Stimulated activated CD4-positive, alpha-beta T cell treated with anti-CD3 and anti-CD28 coated beads, Interleukin-1b, Interleukin-23, amount 100 ng/mL, for 4 hours (primary cell): ENCODE results near the gene SPPL3.
"Not testable (repeated sequence)": the region's sequence is repeated elsewhere in the genome, so short reads cannot be mapped to it uniquely, and the experiment has no call there.

ENCODE experiments used
- DNase-seq, 2 donors: peaks; one replicate each; pipeline ENCODE4 v3.0.0-alpha.2; 2020; ENCODE audit warnings: low read depth in 2 of 2

SPPL3 gene, protein sequence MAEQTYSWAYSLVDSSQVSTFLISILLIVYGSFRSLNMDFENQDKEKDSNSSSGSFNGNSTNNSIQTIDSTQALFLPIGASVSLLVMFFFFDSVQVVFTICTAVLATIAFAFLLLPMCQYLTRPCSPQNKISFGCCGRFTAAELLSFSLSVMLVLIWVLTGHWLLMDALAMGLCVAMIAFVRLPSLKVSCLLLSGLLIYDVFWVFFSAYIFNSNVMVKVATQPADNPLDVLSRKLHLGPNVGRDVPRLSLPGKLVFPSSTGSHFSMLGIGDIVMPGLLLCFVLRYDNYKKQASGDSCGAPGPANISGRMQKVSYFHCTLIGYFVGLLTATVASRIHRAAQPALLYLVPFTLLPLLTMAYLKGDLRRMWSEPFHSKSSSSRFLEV

DNA sequence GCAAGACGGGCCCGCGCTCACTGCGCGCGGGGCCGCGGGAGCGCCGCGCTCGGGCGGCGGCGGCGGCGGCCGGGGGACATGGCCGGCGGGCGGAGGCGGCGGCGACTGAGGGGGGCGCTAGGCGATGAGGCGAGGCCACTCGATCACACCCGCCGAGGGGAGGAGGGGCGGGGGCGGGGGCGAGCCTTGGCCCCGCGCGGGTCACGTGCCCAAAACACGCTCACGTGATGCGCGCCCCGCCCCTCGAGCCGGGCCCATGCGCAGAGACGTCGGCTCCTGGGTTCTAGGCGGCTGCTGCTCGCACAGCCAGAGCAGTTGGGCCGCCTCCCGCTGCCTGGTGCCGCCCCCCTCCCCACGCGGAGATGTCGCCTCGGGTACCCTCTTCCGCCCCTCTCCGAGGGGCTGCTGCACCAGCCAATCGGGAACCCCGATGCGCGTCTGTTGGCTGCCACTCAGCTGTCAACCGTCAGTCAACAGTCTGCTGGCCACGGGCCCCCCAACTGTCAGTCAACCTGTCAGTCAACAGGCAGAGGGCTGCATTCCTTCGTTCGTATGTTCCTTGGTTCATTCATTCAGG lies at the start of gene SPPL3:
TSS of gene SPPL3 (minus strand) at position 162 of the 577 bp plus-strand sequence. CDS start 491 bp downstream, outside the sequence.
- peak; percentile 88 to 96 for DNase-seq

GRCh38 chr12:120950807-120951206 lies 46.6 kb upstream of the SPPL3 start:
- no peak for DNase-seq

- DNase-seq: not testable (repeated sequence)
Observed at GRCh38 chr12:120950260-120950799, 46.2 kb upstream of the SPPL3 start.

DNA sequence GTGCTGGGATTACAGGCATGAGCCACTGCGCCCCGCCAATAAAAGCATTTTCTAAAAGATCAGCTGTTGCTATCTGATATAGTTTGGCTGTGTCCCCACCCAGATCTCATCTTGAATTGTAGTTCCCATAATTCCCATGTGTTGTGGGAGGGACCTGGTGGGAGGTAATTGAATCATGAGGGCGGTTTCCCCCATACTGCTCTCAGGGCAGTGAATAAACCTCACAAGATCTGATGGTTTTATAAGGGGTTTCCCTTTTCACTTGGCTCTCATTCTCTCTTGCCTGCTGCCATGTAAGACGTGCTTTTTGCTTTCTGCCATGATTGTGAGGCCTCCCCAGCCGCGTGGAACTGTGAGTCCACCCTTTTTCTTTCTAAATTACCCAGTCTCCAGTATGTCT lies 41.4 kb upstream of the SPPL3 start:
- DNase-seq: not testable (repeated sequence)

DNA sequence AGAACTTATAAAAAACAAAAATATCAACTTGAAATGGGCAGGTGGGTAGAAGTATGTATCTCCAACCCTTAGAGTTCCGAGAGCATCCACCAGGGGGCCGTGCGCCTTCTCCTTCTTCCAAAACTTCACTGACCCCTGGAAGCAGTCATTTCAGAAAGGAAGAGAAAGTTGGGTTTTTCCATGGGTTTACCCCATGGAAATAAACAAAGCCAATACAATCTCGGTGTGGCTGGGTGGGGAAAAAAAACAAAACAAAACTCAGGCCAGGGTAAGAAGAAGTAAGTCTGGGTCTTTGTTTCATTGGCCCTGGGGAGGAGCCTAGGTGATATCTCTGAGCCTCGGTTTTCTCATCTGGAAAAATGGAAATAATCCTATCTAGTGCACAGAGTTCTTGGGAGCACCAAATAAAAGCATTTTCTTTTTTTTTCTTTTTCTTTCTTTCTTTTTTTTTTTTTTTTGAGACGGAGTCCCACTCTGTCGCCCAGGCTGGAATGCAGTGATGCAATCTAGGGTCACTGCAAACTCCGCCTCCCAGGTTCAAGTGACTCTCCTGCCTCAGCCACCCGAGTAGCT lies 40.6 kb upstream of the SPPL3 start:
- DNase-seq: peak; percentile 58 to 62

- DNase-seq: no peak
Observed at GRCh38 chr12:120943482-120943881, 39.3 kb upstream of the SPPL3 start.

DNA sequence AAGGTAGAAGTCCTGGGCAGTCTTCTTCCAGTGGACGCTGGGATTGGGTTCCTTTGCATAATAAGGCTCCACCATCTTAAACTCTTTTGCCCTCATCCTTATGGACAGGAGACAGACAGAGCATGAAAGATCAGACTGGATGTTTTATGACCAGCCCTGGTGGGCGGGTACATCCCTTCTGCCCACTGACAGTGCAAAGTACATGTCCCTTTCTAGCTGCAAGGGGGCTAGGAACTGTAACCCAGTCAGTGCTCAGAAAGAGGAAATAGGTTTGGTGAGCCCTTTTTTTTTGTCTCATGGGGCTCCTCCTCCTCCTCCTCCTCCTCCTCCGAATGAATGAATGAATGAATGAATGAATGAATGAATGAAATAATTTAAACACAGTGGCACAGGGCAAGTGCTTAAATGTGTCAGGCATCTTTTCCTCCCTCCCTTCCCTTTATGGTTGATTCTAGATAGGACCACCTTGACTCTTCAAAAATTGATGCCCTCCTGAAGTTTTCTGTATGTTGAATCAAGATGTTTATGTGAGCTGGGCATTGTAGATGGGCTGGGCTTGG lies 37.8 kb upstream of the SPPL3 start:
- DNase-seq: no peak

GRCh38 chr12:120941412-120941811 lies 37.3 kb upstream of the SPPL3 start:
- no peak for DNase-seq

- DNase-seq: no peak
Observed at GRCh38 chr12:120940799-120941198, 36.6 kb upstream of the SPPL3 start.

DNA sequence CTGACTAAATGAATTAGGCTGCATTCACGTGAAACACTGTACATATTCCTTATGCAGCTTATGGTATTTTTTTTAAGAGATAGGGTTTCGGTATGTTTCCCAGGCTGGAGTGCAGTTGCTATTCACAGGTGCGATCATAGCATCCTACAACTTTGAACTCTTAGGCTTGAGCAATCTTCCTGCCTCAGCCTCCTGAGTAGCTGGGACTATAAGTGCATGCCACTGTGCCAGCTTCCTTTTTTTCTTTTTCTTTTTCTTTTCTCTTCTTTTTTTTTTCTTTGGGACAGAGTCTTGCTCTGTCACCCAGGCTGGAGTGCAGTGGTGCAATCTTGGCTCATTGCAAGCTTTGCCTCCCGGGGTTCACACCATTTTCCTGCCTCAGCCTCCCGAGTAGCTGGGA lies 35.8 kb upstream of the SPPL3 start:
- DNase-seq: no peak

DNA sequence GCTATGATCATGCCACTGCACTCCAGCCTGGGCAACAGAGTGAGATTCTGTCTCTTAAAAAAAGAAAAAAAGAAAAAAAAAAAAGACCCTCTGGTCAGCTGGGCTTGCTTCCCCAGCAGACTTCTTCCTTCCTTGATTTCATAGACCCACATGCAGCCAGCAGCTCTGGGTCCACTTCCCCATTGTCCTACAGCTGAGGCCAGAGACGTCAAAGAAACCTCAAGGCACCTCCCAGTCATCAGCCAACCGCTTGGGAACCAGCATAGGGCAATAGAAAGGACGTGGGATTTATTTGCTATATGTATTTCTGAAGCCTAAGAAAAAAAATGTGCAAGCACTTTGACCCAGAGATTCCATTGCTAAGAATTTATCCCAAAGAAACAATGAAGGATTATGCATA lies 35.4 kb upstream of the SPPL3 start:
- no peak for DNase-seq

GRCh38 chr12:120938496-120938895 lies 34.3 kb upstream of the SPPL3 start:
- DNase-seq: no peak

GRCh38 chr12:120936197-120936596 lies 32.0 kb upstream of the SPPL3 start:
- DNase-seq: no peak

- no peak for DNase-seq
Observed at GRCh38 chr12:120933786-120934185, 29.6 kb upstream of the SPPL3 start.

- no peak for DNase-seq
Observed at GRCh38 chr12:120932956-120933526, 28.9 kb upstream of the SPPL3 start.

- no peak for DNase-seq
Observed at GRCh38 chr12:120932058-120932457, 27.9 kb upstream of the SPPL3 start.

DNA sequence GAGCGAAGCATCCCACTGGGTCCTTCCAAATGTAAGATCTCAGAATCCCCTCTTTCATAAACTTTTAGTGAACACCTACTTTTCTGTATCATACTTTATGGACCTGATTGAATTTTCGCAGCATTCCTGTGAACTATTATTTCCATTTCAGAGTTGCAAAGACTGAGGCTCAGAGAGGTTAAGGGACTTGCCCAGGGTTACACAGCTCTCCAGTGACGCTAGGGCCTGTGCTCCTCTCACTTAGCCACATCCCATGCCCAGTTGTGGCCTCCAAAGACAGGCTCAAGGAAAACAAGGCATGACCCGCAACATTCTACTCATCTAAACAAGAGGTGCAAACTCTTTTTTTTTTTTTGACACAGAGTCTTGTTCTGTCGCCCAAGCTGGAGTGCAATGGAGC lies 25.9 kb upstream of the SPPL3 start:
- DNase-seq: no peak

GRCh38 chr12:120928864-120929652 lies 24.9 kb upstream of the SPPL3 start:
- DNase-seq: no peak

DNA sequence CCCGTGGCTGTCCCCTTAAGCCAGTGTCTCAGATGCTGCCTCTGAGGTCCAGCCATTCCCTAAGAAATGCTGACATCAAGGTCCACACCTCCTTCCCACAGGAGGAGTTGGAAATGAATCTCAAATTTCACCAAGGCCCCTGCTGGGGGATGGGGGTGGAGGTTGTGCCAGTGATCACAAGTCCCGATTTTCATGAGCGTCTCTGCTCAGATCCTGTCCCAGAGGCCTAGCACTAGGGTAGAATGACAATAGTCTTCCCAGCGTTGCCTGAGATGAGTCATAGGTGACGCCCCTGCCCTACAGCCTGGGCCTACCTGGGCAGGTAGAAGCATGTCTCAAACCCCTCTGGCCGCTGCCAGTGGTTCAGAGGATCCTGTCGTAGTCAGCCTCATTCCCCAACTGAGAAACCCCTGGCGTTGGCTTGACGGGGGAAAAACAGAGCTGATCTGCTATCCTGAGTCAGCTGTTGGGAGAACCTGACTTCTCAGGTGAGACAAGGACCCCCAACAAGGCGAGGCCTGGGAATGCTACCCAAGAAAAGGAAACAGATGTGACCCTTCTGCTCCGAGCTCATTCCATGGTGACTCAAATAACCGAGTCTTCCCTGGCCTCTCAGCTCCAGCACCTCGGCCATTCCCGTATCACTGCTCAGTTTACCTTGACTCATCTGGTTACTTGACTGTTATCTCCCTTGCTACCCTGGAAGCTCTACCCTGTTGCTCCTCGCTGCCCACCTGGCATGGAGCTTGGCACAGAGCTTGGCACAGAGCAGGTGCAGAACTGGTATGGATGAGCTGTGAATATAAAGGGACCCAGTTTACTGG lies 21.8 kb upstream of the SPPL3 start:
- DNase-seq: no peak

DNA sequence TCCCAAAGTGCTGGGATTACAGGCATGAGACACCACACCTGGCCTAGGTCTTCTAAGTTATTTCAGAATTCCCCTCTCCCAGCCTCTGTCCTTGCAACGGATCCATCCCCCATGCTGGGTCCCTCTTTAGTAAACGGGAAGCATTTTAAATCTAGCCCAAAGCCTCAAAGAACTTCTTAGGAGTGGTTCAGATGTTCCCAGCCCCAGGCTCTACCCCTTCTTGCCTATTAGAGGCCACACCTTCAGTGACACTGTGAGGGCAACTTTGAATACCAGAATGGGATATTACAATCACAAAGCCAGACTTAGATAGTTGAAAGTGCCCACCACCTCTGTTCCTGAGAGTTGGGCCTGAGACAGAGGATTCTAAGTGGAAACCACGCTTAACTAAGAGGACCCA lies 18.1 kb upstream of the SPPL3 start:
- DNase-seq: no peak
